Psoas muscle (tissue), 8 donors: ENCODE data around the gene WHRN. TPM values are rescaled to one million over a fixed set of nuclear protein-coding genes. Genes with fewer than 3 reads are reported as not detected.

ENCODE experiments used
- ATAC-seq, 4 donors: fragments of 200-7000 bp; cut with Tn5 transposase; one replicate each; pipeline ENCODE4 v1.9.1; 2020; ENCODE audit warnings: moderate library complexity in 3 of 4, mild to moderate bottlenecking in 2 of 4
- DNase-seq, 2 donors: peaks; one replicate each; pipeline ENCODE4 v3.0.0-alpha.2; 2020
- H3K27ac ChIP-seq: fragments of 200-600 bp; one replicate; pipeline ENCODE4 v1.8.0; 2022
- H3K27me3 ChIP-seq, 3 donors: fragments of 200-600 bp in 1 of 3; one replicate each; pipeline versions ENCODE4 v1.6.1 to v1.8.0; 2013 to 2022; ENCODE audit warnings: low read length in 2 of 3, mild to moderate bottlenecking in 2 of 3, moderate library complexity in 1 of 3; ENCODE audit not compliant: insufficient read depth in 3 of 3
- H3K36me3 ChIP-seq, 2 donors: fragments of 200-600 bp in 1 of 2; one replicate each; pipeline versions ENCODE4 v1.6.1 to v1.8.0; 2013 to 2022; ENCODE audit warnings: low read depth in 1 of 2, mild to moderate bottlenecking in 1 of 2, moderate library complexity in 1 of 2; ENCODE audit not compliant: insufficient read depth in 1 of 2
- H3K4me1 ChIP-seq: fragments of 200-600 bp; one replicate; pipeline ENCODE4 v1.8.0; 2022
- H3K4me3 ChIP-seq: fragments of 200-600 bp; one replicate; pipeline ENCODE4 v1.8.0; 2022; ENCODE audit warnings: mild to moderate bottlenecking
- H3K9me3 ChIP-seq: fragments of 200-600 bp; one replicate; pipeline ENCODE4 v1.8.0; 2022
- WGBS, 3 donors: extraction: QIAGEN DNeasy Blood & Tissue Kit; methylation state at CpG; one replicate each; pipeline versions ENCODE4 v1.1.6 to v1.1.7; 2013; 5-methylcytosine and 5-hydroxymethylcytosine counted together
- intact Hi-C, 2 donors: fragments of 100-400 bp; cut with DNase I; formaldehyde crosslinking; loops; one replicate each; pipeline versions ENCODE4 v1.11.0 to v1.14.2; 2022
- polyA plus RNA-seq, 3 donors: library from polyadenylated mRNA; stranded (reverse); fragments of 200-250 nt; gene quantifications; one replicate each; pipeline ENCODE4 v1.2.3, GENCODE V29; 2013
- total RNA-seq, 4 donors: library from RNA; stranded (reverse); fragmentation: NEBNext Ultra II Directional in 2 of 4; extraction: Animal tissue kit (Norgen Biotek cat#: 25700) in 2 of 4; gene quantifications; one replicate each; pipeline versions ENCODE4 v1.2.1 to v1.2.4, GENCODE V29; 2021 to 2023
- TF ChIP-seq, protein P1 (sequence below): fragments of 200-600 bp; IDR thresholded peaks from one replicate; pipeline ENCODE4 v1.8.0; 2022; ENCODE audit warnings: antibody characterized with exemption
- donor health status: healthy with polysubstance abuse.
- donor health status: DM: no; HTN: no; CAD: no; lungs with moderate emphysema.
- donor health status: Bipolar disorder and iron deficiency.
- donor health status: healthy.
- donor health status: DM: yes; HTN: yes; CAD: no.
- donor health status: DM: no; HTN: no; CAD: no.
- donor health status: DM: no; HTN: no; CAD: no.
- donor health status: DM: yes; HTN: yes; CAD: no.

The WHRN gene
- total and polyA plus RNA-seq, 7 donors = 0.07 to 0.62 (median 0.15) TPM

DNA sequence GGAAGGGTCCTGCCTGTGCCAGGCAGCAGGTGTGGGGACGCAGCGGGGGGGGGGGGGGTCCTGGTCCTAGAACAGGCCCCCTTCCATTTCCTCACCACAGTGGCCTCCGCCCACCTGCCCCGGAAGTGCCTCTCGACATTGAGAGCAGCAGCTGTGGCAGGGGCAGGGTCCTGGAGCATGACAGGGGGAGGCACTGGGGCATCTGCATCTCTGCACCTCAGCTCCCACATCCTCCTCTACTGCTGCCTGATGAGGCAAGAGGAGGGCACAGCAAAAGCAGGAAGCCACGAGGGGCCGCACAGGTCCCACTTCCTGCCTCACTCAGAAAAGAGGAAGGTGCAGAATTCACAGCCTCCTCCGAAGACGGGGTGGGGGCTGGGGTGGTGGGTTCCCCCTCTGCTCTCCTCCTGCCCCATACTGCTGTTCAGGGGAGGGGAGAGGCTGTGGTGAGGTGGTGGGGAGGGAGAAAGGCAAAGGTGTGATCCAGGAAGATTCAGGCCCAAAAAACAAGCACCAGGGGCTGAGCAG lies 132.3 kb downstream of the WHRN start:
- DNase-seq (peak; percentile 54 to 76), ATAC-seq (peak; percentile 35 to 63 (median 44))
- Histone ChIP-seq H3K4me1 (no peaks in the 10 kb centered on the region), H3K27me3 (no peaks in the 10 kb centered on the region), H3K27ac (no peak overlapping the region), H3K36me3 (peaks cover 0 to 10% of the 10 kb centered on the region in 2 donors), H3K4me3 (no peak overlapping the region), H3K9me3 (no peaks in the 10 kb centered on the region)
- intact Hi-C loops = no loop called here
- TF ChIP-seq, protein P1, sequence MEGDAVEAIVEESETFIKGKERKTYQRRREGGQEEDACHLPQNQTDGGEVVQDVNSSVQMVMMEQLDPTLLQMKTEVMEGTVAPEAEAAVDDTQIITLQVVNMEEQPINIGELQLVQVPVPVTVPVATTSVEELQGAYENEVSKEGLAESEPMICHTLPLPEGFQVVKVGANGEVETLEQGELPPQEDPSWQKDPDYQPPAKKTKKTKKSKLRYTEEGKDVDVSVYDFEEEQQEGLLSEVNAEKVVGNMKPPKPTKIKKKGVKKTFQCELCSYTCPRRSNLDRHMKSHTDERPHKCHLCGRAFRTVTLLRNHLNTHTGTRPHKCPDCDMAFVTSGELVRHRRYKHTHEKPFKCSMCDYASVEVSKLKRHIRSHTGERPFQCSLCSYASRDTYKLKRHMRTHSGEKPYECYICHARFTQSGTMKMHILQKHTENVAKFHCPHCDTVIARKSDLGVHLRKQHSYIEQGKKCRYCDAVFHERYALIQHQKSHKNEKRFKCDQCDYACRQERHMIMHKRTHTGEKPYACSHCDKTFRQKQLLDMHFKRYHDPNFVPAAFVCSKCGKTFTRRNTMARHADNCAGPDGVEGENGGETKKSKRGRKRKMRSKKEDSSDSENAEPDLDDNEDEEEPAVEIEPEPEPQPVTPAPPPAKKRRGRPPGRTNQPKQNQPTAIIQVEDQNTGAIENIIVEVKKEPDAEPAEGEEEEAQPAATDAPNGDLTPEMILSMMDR = no peak
- WGBS, 3 donors = 50 to 61% (median 53%) methylated on average over 7 to 9 of the region's 9 CpGs

DNA sequence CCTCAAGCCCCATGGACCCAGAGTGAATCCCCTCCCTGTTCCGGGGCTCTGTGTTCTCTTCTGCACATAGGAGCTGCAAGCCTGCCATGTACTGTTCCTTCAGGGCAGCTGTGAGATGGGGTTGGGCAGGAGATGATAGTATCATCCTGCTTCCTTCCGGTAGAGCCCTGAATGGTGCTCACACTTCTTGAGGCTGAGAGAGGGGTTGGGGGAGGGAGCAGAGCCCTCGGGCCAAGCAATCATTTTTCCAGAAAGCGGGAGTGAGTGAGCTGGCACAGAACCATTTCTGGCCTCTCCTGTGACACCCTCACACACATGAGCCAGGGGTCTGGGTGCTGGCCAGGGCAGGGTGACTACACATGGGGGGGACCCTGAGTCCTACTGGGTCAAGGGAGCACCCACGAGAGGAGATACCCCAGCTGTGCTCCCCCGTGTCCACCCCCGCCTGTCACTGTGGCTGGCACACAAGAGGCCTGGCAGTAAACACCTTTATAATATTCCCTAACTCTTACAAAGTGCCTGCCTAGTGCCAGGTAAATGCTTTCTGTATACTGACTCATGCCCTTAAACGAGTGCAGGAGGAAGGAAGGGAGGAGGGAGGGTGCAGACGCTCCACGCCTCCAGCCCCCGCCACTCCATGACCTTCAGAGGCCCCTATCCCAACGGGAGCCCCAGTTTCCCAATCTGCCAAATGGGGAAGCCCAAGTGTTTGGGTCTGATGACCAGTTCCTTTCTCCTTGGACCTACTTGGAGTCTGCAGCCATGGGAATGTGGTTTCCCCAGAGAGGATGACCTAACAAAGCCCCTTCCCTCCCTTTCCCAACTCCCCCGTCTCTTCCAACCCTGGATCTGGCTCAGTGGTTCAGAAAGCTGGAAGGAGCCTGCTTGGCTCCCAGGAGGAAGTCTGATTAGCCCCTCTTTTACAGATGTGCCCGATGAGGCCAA lies 133.0 kb downstream of the WHRN start:
- Histone ChIP-seq H3K4me1 (no peaks in the 10 kb centered on the region), H3K27ac (no peak overlapping the region), H3K27me3 (no peaks in the 10 kb centered on the region), H3K4me3 (no peak overlapping the region), H3K9me3 (no peaks in the 10 kb centered on the region), H3K36me3 (peaks cover 0 to 11% of the 10 kb centered on the region in 2 donors)
- intact Hi-C loops = no loop called here
- ATAC-seq = peak in 3 of 4 donors; percentile 28 to 47 (median 47)
- 42 to 46% (median 43%) methylated on average over 14 of the region's 14 CpGs for whole genome bisulfite sequencing, 3 donors
- TF ChIP-seq, protein P1 = no peak
- peak in 1 of 2 donors; percentile 43 for DNase-seq

DNA sequence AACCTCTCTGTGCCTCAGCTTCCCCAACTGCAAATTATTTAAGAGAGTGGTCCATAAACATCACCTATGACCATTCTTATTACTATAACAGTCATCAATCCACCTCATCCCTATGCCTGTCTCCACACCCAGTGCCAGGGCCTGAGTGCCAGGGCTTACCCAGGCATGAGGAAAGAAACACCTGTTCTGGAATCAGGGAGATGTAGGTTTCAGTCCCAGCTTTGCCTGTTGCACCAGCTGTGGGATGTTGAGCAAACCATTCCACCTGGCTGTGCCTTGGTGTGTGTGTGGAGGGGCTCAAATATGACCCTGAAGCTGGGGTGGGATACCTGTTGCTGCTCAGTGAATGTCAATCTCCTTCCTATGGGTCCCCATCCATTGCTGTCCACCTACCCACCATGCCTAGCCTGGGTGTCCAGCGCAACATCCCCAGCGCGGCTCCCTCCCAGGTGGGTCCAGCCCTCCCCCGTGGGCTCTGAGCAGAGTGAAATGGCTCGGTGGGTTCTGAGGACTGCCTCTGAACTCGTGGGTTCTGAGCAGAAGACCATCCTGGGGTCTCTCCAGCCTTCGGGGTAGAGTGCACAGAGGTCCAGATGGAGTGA lies 133.8 kb downstream of the WHRN start:
- 70 to 77% (median 71%) methylated on average over 7 of the region's 7 CpGs for WGBS, 3 donors
- H3K36me3 ChIP-seq = peaks cover 0 to 3% of the 10 kb centered on the region in 2 donors
- no peaks in the 10 kb centered on the region for H3K27me3 ChIP-seq
- DNase-seq = no peak
- ATAC-seq = no peak
- H3K4me1 ChIP-seq = no peaks in the 10 kb centered on the region
- no peak overlapping the region for H3K4me3 ChIP-seq
- no peak overlapping the region for H3K27ac ChIP-seq
- no peaks in the 10 kb centered on the region for H3K9me3 ChIP-seq
- intact Hi-C loops = no loop called here
- TF ChIP-seq, protein P1 = no peak

GRCh38 chr9:114370968-114371320 lies 134.3 kb downstream of the WHRN start:
- TF ChIP-seq, protein P1 = no peak
- Histone ChIP-seq H3K4me1 (no peaks in the 10 kb centered on the region), H3K9me3 (no peaks in the 10 kb centered on the region), H3K36me3 (peaks cover 0 to 3% of the 10 kb centered on the region in 2 donors), H3K27ac (no peak overlapping the region), H3K4me3 (no peak overlapping the region), H3K27me3 (no peaks in the 10 kb centered on the region)
- intact Hi-C loops = no loop called here
- WGBS, 3 donors = 33 to 53% (median 50%) methylated on average over 4 of the region's 4 CpGs
- DNase-seq (no peak), ATAC-seq (no peak)
